ENCODE measurements around the gene HERC3. TPM values are rescaled to one million over a fixed set of nuclear protein-coding genes. Genes with fewer than 3 reads are reported as not detected.

HERC3 gene
- total RNA-seq, 1 experiment from 2014 or later = 16.9 TPM

- no peak for DNase-seq
- no peaks in the 10 kb centered on the region for H3K9me2 ChIP-seq (ENCODE audit: insufficient read depth)
- no peak for TF ChIP-seq EZH2 (IDR thresholded peaks at IDR 0.05; ENCODE audit: low read depth)
- TF ChIP-seq CTCF (conservative IDR thresholded peaks at IDR 0.05) = no peak
- no peak overlapping the region for H3K4me3 ChIP-seq
- 0 out of 2 replicates have a peak, but pooled peaks cover 5% of the 10 kb centered on the region for H3K79me2 ChIP-seq (ENCODE audit: low read depth)
- no peaks in the 10 kb centered on the region for H3K36me3 ChIP-seq (ENCODE audit: low read depth)
- H3K9me3 ChIP-seq (ENCODE audit: insufficient read depth, low read depth) = no peaks in the 10 kb centered on the region
- intact Hi-C loops (cut with micrococcal nuclease; ENCODE audit: unreplicated experiment) = no loop called here
- H3K27me3 ChIP-seq (ENCODE audit: insufficient read depth, low read depth) = no peaks in the 10 kb centered on the region
- peaks cover 20% of the 10 kb centered on the region for H3F3A ChIP-seq (ENCODE audit: insufficient read depth, low read depth)
- H3K27ac ChIP-seq = no peak overlapping the region
- no peak overlapping the region for H3K4me2 ChIP-seq
- BruUV-seq (replicated peaks) = no TSS peak
- CTCF ChIA-PET = no interaction called here
- POLR2A ChIA-PET (ENCODE audit: unreplicated experiment) = no interaction called here
- peaks cover 39% of the 10 kb centered on the region for H3K4me1 ChIP-seq (replicated peaks; ENCODE audit: insufficient read depth)
- H2AFZ ChIP-seq = no peak overlapping the region
- H4K20me1 ChIP-seq (ENCODE audit: insufficient read depth) = no peaks in the 10 kb centered on the region
These were observed 24.2 kb downstream of the HERC3 start for GRCh38 chr4:88616275-88617150.

GRCh38 chr4:88618782-88619485 is 26.7 kb downstream of the HERC3 start:
- Histone ChIP-seq H3K4me2 (no peak overlapping the region), H3K79me2 (ENCODE audit: low read depth) (0 out of 2 replicates have a peak, but pooled peaks cover 5% of the 10 kb centered on the region), H3K9me2 (ENCODE audit: insufficient read depth) (no peaks in the 10 kb centered on the region), H3K4me1 (replicated peaks; ENCODE audit: insufficient read depth) (peaks cover 31% of the 10 kb centered on the region), H3K36me3 (ENCODE audit: low read depth) (no peaks in the 10 kb centered on the region), H4K20me1 (ENCODE audit: insufficient read depth) (no peaks in the 10 kb centered on the region), H3F3A (ENCODE audit: insufficient read depth, low read depth) (peaks cover 18% of the 10 kb centered on the region; the same call in 1 of the 2 replicates), H3K27me3 (ENCODE audit: insufficient read depth, low read depth) (no peaks in the 10 kb centered on the region), H3K27ac (no peak overlapping the region), H2AFZ (no peak overlapping the region), H3K9me3 (ENCODE audit: insufficient read depth, low read depth) (0 out of 2 replicates have a peak, but pooled peaks cover 2% of the 10 kb centered on the region), H3K4me3 (no peak overlapping the region)
- POLR2A ChIA-PET (ENCODE audit: unreplicated experiment) = no interaction called here
- DNase-seq = no peak
- no peak for TF ChIP-seq EZH2 (IDR thresholded peaks at IDR 0.05; ENCODE audit: low read depth)
- no peak for TF ChIP-seq CTCF (conservative IDR thresholded peaks at IDR 0.05)
- BruUV-seq (replicated peaks) = no TSS peak
- intact Hi-C loops (cut with micrococcal nuclease; ENCODE audit: unreplicated experiment) = no loop called here
- CTCF ChIA-PET = no interaction called here

- Histone ChIP-seq H3K27me3 (ENCODE audit: insufficient read depth, low read depth) (no peaks in the 10 kb centered on the region), H3K36me3 (ENCODE audit: low read depth) (no peaks in the 10 kb centered on the region), H3K4me3 (no peak overlapping the region), H2AFZ (no peak overlapping the region), H3K9me3 (ENCODE audit: insufficient read depth, low read depth) (0 out of 2 replicates have a peak, but pooled peaks cover 2% of the 10 kb centered on the region), H3K4me1 (replicated peaks; ENCODE audit: insufficient read depth) (peaks cover 20% of the 10 kb centered on the region), H3K4me2 (no peak overlapping the region), H3K9me2 (ENCODE audit: insufficient read depth) (no peaks in the 10 kb centered on the region), H4K20me1 (ENCODE audit: insufficient read depth) (no peaks in the 10 kb centered on the region), H3F3A (ENCODE audit: insufficient read depth, low read depth) (peaks cover 17% of the 10 kb centered on the region; the same call in 1 of the 2 replicates), H3K79me2 (ENCODE audit: low read depth) (no peaks in the 10 kb centered on the region), H3K27ac (no peak overlapping the region)
- intact Hi-C loops (cut with micrococcal nuclease; ENCODE audit: unreplicated experiment) = no loop called here
- BruUV-seq (replicated peaks) = no TSS peak
- CTCF ChIA-PET = no interaction called here
- POLR2A ChIA-PET (ENCODE audit: unreplicated experiment) = no interaction called here
- no peak for TF ChIP-seq EZH2 (IDR thresholded peaks at IDR 0.05; ENCODE audit: low read depth)
- TF ChIP-seq CTCF (conservative IDR thresholded peaks at IDR 0.05) = no peak
- no peak for DNase-seq
These were observed 27.7 kb downstream of the HERC3 start for GRCh38 chr4:88619971-88620370.
